ENCODE results near the gene OCSTAMP.

The OCSTAMP gene

DNA sequence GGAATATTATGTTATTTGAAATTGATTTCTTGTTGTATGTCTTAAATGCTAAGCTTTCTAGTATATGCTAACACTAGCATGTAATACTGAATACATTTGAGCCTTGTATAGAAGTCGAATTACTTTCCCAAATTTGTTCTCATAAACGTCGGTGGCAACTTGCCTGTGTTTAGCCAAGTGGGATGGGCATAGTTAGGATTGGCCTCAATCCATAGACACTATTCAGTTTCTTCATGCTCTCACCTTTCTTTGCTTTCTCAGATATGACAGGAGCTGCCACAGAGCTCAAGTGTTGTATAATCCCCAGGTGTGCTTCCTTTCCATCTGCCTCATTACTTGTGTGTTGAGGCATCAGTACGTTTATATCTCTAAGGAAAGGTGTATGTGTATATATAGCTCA, 56.4 kb downstream of the OCSTAMP start:
- ATAC-seq (ENCODE audit: low read depth) (no peak), DNase-seq (ENCODE audit: low spot score in 2 of 2) (no peak)
- Mint-ChIP-seq H3K4me1 (no peaks in the 10 kb centered on the region), H3K9me3 (no peaks in the 10 kb centered on the region), H3K27ac (no peak overlapping the region), H3K36me3 (no peaks in the 10 kb centered on the region), H3K27me3 (peaks cover 32% of the 10 kb centered on the region), H3K4me3 (no peak overlapping the region)

DNA sequence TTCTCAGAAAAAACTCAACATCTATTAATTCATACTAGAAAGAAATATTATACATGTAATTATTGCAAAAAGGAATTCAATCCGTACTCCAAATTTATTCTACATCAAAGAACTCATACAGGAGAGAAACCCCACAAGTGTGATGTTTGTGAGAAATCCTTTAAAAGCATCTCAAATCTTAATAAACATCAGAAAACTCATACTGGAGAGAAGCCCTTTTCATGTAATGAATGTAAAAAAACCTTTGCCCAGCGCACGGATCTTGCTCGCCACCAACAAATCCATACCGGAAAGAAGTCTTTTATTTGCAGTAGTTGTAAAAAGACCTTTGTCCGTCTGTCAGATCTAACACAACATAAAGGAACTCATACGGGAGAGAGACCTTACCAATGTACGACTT, 59.1 kb downstream of the OCSTAMP start:
- peaks cover 3% of the 10 kb centered on the region for H3K4me1 Mint-ChIP-seq
- no peaks in the 10 kb centered on the region for H3K9me3 Mint-ChIP-seq
- peaks cover 27% of the 10 kb centered on the region for H3K27me3 Mint-ChIP-seq
- no peak overlapping the region for H3K27ac Mint-ChIP-seq
- DNase-seq (ENCODE audit: low spot score in 2 of 2) (no peak), ATAC-seq (ENCODE audit: low read depth) (no peak)
- H3K4me3 Mint-ChIP-seq: no peak overlapping the region
- H3K36me3 Mint-ChIP-seq: no peaks in the 10 kb centered on the region
